CD14-positive monocyte (primary cell): ENCODE measurements around the gene SYNM. TPM values are rescaled to one million over a fixed set of nuclear protein-coding genes. Genes with fewer than 3 reads are reported as not detected.

ENCODE experiments used
- DNase-seq, 3 donors: peaks; one replicate each; pipeline ENCODE4 v3.0.0-alpha.2; 2011 to 2022
- H2AFZ ChIP-seq: 2 replicates; pipeline ENCODE4 v1.6.0; 2012; ENCODE audit warnings: mild to moderate bottlenecking, low read depth, low read length, inconsistent platforms; ENCODE audit not compliant: insufficient read depth, poor library complexity, severe bottlenecking
- H3K27ac ChIP-seq, 2 donors: 1 replicate in 1 of 2; 2 replicates in 1 of 2; pipeline ENCODE4 v1.5.1; 2012 to 2013; ENCODE audit warnings: low read length in 2 of 2, control low read depth in 1 of 2, inconsistent platforms in 1 of 2, low read depth in 1 of 2, mild to moderate bottlenecking in 1 of 2
- H3K27me3 ChIP-seq, 2 donors: one replicate each; pipeline versions ENCODE4 v1.6.0 to v1.6.1; 2011 to 2013; ENCODE audit warnings: low read length in 2 of 2; ENCODE audit not compliant: control insufficient read depth in 2 of 2, insufficient read depth in 2 of 2
- H3K36me3 ChIP-seq, 2 donors: replicated peaks in 1 of 2; 1 replicate in 1 of 2; 2 replicates in 1 of 2; pipeline versions ENCODE4 v1.5.1 to v1.6.1; 2012 to 2013; ENCODE audit warnings: low read length in 2 of 2, control low read depth in 1 of 2, inconsistent platforms in 1 of 2, mild to moderate bottlenecking in 1 of 2; ENCODE audit not compliant: insufficient read depth in 2 of 2, control insufficient read depth in 1 of 2
- H3K4me1 ChIP-seq, 2 donors: 1 replicate in 1 of 2; 2 replicates in 1 of 2; pipeline versions ENCODE4 v1.5.1 to v1.6.1; 2012 to 2013; ENCODE audit warnings: low read length in 2 of 2, control low read depth in 1 of 2, inconsistent platforms in 1 of 2, mild to moderate bottlenecking in 1 of 2, moderate library complexity in 1 of 2; ENCODE audit not compliant: insufficient read depth in 2 of 2, control insufficient read depth in 1 of 2
- H3K4me2 ChIP-seq: replicated peaks from 2 replicates; pipeline ENCODE3; 2012; ENCODE audit warnings: low read length, moderate library complexity, mild to moderate bottlenecking; ENCODE audit not compliant: poor library complexity, severe bottlenecking; ENCODE audit errors: extremely low read depth
- H3K4me3 ChIP-seq, 3 experiments: fragments of 200-600 bp in 1 of 3; sonication (generic) in 1 of 3; replicated peaks in 1 of 3; 1 replicate in 2 of 3; 2 replicates in 1 of 3; pipeline ENCODE4 v1.5.1; 2011 to 2013; ENCODE audit warnings: low read length in 3 of 3, mild to moderate bottlenecking in 3 of 3, control low read depth in 2 of 3, low read depth in 2 of 3, inconsistent platforms in 1 of 3, moderate library complexity in 1 of 3
- H3K79me2 ChIP-seq: 2 replicates; pipeline ENCODE4 v1.6.0; 2012; ENCODE audit warnings: mild to moderate bottlenecking, control low read depth, inconsistent platforms, low read length, moderate library complexity; ENCODE audit not compliant: insufficient read depth
- H3K9ac ChIP-seq: 2 replicates; pipeline ENCODE4 v1.6.0; 2017; ENCODE audit warnings: low read length, mild to moderate bottlenecking; ENCODE audit not compliant: insufficient read depth, poor library complexity, severe bottlenecking
- H3K9me3 ChIP-seq, 2 donors: replicated peaks in 1 of 2; 1 replicate in 1 of 2; 2 replicates in 1 of 2; pipeline versions ENCODE4 v1.5.1 to v1.6.1; 2012 to 2013; ENCODE audit warnings: low read length in 2 of 2, control low read depth in 1 of 2; ENCODE audit not compliant: control insufficient read depth in 1 of 2, insufficient read depth in 1 of 2
- H4K20me1 ChIP-seq: 2 replicates; pipeline ENCODE4 v1.6.0; 2012; ENCODE audit warnings: mild to moderate bottlenecking, low read length, control low read depth, moderate library complexity; ENCODE audit not compliant: insufficient read depth
- H3K27ac Mint-ChIP-seq, 7 donors: one replicate each; pipeline ENCODE4 v1.8.0; 2020; ENCODE audit warnings: mild to moderate bottlenecking in 7 of 7, mixed read lengths in 7 of 7, moderate library complexity in 6 of 7, inconsistent platforms in 2 of 7
- H3K27me3 Mint-ChIP-seq, 3 donors: one replicate each; pipeline ENCODE4 v1.8.0; 2021 to 2022; ENCODE audit warnings: low read depth in 3 of 3, mild to moderate bottlenecking in 3 of 3, mixed read lengths in 3 of 3, moderate library complexity in 3 of 3, inconsistent platforms in 1 of 3
- H3K36me3 Mint-ChIP-seq, 2 donors: one replicate each; pipeline ENCODE4 v1.8.0; 2020; ENCODE audit warnings: mixed read lengths in 2 of 2, inconsistent platforms in 1 of 2, mild to moderate bottlenecking in 1 of 2
- H3K4me1 Mint-ChIP-seq: one replicate; pipeline ENCODE4 v1.8.0; 2020; ENCODE audit warnings: mild to moderate bottlenecking, mixed read lengths
- H3K4me3 Mint-ChIP-seq, 2 donors: one replicate each; pipeline ENCODE4 v1.8.0; 2020; ENCODE audit warnings: mild to moderate bottlenecking in 2 of 2, mixed read lengths in 2 of 2, moderate library complexity in 1 of 2
- H3K9me3 Mint-ChIP-seq, 7 donors: one replicate each; pipeline ENCODE4 v1.8.0; 2020 to 2022; ENCODE audit warnings: mixed read lengths in 7 of 7, mild to moderate bottlenecking in 6 of 7, moderate library complexity in 6 of 7, inconsistent platforms in 2 of 7
- WGBS: methylation state at CpG from one replicate; pipeline ENCODE4 v1.1.5; 2013; ENCODE audit warnings: missing lambda C conversion rate; ENCODE audit not compliant: insufficient coverage; 5-methylcytosine and 5-hydroxymethylcytosine counted together
- intact Hi-C, 2 donors: fragments of 100-400 bp; cut with micrococcal nuclease; formaldehyde crosslinking; loops; one replicate each; pipeline versions ENCODE4 v1.15.0 to v1.15.1; 2023
- polyA plus RNA-seq, 3 donors: library from polyadenylated mRNA; depleted of rRNA in 1 of 3; unstranded in 2 of 3; stranded (reverse) in 1 of 3; fragments of 300-500 nt in 2 of 3; fragments of >200 nt in 1 of 3; fragmentation: Illumina TruSeq in 2 of 3; gene quantifications; 1 replicate in 2 of 3; 2 replicates in 1 of 3; pipeline ENCODE4 v1.2.3, GENCODE V29; 2012 to 2021
- TF ChIP-seq, protein P1 (sequence below): fragments of 200-600 bp; IDR thresholded peaks from one replicate; pipeline ENCODE4 v1.8.0; 2022; ENCODE audit warnings: antibody characterized with exemption, mild to moderate bottlenecking

Gene SYNM
- polyA plus RNA-seq, 3 donors: 0.04 to 0.05 TPM; not detected in 1

DNA sequence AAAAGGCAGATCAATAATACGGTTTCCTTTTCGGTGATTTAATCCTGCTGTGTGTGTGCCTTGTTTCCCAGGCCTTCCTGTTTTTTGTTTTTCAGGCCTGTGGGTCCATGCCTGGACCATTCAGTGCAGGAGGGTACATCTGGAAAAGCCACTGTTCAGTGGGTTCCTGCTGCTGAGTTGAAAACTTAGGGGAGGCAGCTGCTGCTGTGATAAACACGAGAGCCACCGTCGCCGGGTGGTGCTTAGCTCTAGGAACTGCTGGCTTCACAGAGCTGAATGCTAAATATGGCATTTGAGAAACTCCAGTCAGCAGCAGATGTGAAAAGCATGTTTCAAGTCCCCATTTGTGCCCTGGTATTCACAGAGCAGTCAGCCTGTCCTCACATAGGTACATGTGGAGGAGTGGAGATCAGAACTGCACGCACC is 44.0 kb downstream of the SYNM start:
- Histone ChIP-seq H2AFZ (no peak overlapping the region), H4K20me1 (no peaks in the 10 kb centered on the region), H3K79me2 (no peaks in the 10 kb centered on the region), H3K4me1 (no peaks in the 10 kb centered on the region), H3K27ac (no peak overlapping the region), H3K36me3 (no peaks in the 10 kb centered on the region), H3K4me3 (no peak overlapping the region), H3K4me2 (no peak overlapping the region), H3K27me3 (no peaks in the 10 kb centered on the region), H3K9ac (no peak overlapping the region), H3K9me3 (no peaks in the 10 kb centered on the region)
- H3K4me3 Mint-ChIP-seq: no peak overlapping the region
- no peak overlapping the region for H3K27ac Mint-ChIP-seq
- DNase-seq: no peak
- no peaks in the 10 kb centered on the region for H3K36me3 Mint-ChIP-seq
- H3K27me3 Mint-ChIP-seq: peaks cover 0 to 4% (median 2%) of the 10 kb centered on the region in 3 donors
- intact Hi-C loops: no loop called here
- TF ChIP-seq, protein P1, sequence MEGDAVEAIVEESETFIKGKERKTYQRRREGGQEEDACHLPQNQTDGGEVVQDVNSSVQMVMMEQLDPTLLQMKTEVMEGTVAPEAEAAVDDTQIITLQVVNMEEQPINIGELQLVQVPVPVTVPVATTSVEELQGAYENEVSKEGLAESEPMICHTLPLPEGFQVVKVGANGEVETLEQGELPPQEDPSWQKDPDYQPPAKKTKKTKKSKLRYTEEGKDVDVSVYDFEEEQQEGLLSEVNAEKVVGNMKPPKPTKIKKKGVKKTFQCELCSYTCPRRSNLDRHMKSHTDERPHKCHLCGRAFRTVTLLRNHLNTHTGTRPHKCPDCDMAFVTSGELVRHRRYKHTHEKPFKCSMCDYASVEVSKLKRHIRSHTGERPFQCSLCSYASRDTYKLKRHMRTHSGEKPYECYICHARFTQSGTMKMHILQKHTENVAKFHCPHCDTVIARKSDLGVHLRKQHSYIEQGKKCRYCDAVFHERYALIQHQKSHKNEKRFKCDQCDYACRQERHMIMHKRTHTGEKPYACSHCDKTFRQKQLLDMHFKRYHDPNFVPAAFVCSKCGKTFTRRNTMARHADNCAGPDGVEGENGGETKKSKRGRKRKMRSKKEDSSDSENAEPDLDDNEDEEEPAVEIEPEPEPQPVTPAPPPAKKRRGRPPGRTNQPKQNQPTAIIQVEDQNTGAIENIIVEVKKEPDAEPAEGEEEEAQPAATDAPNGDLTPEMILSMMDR: no peak
- no peaks in the 10 kb centered on the region for H3K4me1 Mint-ChIP-seq
- 97% methylated on average over 7 of the region's 7 CpGs for WGBS
- no peaks in the 10 kb centered on the region for H3K9me3 Mint-ChIP-seq

DNA sequence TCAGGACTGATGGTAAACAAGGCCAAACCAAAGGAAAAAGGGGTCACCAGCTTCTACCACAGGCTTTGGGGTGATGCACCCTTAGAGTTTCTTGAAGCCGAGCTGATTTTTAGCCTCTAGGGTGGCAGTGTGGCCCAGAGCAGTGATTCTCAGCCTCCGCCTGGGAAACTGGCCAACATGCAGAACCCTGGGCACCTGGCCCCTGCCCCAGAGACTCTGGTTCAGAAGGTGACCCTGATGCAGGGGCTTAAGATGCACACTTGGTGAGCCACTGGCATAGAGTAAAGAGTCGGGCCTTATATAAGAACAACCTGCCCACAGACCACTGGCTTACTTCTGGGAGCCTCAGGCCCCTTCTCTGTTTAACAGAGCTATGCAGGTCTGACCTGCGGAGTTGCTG is 44.5 kb downstream of the SYNM start:
- H3K4me2 ChIP-seq: no peak overlapping the region
- no peak overlapping the region for H3K9ac ChIP-seq
- no peaks in the 10 kb centered on the region for H3K4me1 Mint-ChIP-seq
- no peaks in the 10 kb centered on the region for H4K20me1 ChIP-seq
- H3K4me3 ChIP-seq: no peak overlapping the region
- DNase-seq: no peak
- H3K79me2 ChIP-seq: no peaks in the 10 kb centered on the region
- no peaks in the 10 kb centered on the region for H3K4me1 ChIP-seq
- H3K27me3 Mint-ChIP-seq: peaks cover 0 to 4% (median 2%) of the 10 kb centered on the region in 3 donors
- no peak overlapping the region for H3K27ac Mint-ChIP-seq
- H2AFZ ChIP-seq: no peak overlapping the region
- WGBS: 97% methylated on average over 3 of the region's 4 CpGs
- no peaks in the 10 kb centered on the region for H3K36me3 ChIP-seq
- no peaks in the 10 kb centered on the region for H3K36me3 Mint-ChIP-seq
- H3K9me3 Mint-ChIP-seq: no peaks in the 10 kb centered on the region
- no peak overlapping the region for H3K27ac ChIP-seq
- intact Hi-C loops: no loop called here
- no peaks in the 10 kb centered on the region for H3K9me3 ChIP-seq
- no peaks in the 10 kb centered on the region for H3K27me3 ChIP-seq
- no peak overlapping the region for H3K4me3 Mint-ChIP-seq
- TF ChIP-seq, protein P1: no peak
